Measurements from ENCODE around the gene PITX3. TPM values are rescaled to one million over a fixed set of nuclear protein-coding genes. Genes with fewer than 3 reads are reported as not detected.
"Not testable (repeated sequence)": the region's sequence is repeated elsewhere in the genome, so short reads cannot be mapped to it uniquely, and the experiment has no call there.

PITX3 gene
- total RNA-seq, 1 donor from 2014 or later: not detected

DNA sequence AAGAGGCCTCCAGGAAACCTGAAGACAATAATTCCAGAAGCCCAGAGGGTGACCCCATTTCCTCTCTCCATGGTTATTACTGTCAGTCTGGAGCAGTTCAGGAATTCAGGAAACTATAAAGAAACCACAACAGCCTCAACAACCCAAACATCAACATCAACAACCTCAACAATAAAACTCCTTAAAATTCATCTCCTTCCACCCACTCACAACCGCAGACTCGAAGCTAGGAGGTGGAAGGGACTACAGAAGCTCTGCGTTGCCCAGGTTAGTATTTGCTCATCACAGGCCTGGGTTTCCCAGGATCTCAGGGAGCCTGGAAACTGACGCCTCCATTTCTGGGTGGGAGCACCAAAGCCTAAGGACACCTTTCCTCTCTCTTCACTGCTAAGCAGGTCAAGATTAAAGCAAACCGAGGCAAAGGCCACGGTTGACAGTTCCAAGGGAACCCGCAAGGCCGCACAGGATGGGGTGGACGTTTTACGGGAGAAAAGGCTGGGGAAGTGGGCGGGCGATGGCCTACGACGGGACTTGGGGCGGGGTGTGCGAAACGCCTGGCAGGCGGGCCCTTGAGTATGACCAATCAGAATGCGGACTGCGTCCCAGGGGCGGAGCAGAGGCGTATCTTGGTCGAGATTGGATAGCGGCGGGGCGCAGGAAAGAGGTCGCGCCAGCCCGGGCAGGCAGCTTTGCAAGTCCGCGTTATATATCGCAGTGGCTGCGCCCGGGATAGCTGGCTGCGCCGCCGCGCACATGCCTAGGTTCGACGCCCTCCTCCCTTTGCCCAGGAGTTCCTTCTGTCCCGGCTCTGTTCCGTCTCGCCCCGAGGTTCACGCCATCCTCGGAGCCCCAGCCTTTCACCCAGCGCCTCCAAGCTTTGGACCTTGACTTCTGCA is 15.4 kb downstream of the PITX3 start, which contains the start of gene ELOVL3:
ELOVL3 (plus strand) TSS at position 654 of the 896 bp plus-strand sequence. CDS start 250 bp downstream, outside the sequence.
- peaks cover 29% of the 10 kb centered on the region for H3K27me3 Mint-ChIP-seq (ENCODE audit: unreplicated experiment)

DNA sequence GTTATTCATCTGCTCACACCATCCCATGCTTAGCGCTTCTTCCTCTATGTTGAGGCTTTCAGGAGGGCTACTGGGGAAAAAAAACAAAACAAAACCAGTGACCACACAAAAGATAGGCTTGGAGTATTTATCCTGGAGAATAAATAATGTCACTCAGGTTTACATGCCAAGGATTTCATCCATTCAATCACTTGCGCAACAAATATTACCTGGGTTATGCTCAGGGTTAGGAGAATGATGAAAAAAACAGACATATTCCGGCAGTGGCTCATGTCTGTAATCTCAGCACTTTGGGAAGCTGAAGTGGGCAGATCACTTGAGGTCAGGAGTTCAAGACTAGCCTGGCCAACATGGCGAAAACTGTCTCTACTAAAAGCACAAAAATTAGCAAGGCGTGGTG is 18.5 kb downstream of the PITX3 start:
- TF ChIP-seq, protein P1, sequence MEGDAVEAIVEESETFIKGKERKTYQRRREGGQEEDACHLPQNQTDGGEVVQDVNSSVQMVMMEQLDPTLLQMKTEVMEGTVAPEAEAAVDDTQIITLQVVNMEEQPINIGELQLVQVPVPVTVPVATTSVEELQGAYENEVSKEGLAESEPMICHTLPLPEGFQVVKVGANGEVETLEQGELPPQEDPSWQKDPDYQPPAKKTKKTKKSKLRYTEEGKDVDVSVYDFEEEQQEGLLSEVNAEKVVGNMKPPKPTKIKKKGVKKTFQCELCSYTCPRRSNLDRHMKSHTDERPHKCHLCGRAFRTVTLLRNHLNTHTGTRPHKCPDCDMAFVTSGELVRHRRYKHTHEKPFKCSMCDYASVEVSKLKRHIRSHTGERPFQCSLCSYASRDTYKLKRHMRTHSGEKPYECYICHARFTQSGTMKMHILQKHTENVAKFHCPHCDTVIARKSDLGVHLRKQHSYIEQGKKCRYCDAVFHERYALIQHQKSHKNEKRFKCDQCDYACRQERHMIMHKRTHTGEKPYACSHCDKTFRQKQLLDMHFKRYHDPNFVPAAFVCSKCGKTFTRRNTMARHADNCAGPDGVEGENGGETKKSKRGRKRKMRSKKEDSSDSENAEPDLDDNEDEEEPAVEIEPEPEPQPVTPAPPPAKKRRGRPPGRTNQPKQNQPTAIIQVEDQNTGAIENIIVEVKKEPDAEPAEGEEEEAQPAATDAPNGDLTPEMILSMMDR (IDR thresholded peaks at IDR 0.05; ENCODE audit: unreplicated experiment): no peak
- H3K27me3 Mint-ChIP-seq (ENCODE audit: unreplicated experiment): peaks cover 19% of the 10 kb centered on the region
- H3K36me3 Mint-ChIP-seq (ENCODE audit: low read depth, unreplicated experiment): peaks cover 5% of the 10 kb centered on the region
- peaks cover 10% of the 10 kb centered on the region for H3K4me1 Mint-ChIP-seq (ENCODE audit: unreplicated experiment)
- no peak overlapping the region for H3K4me3 Mint-ChIP-seq (ENCODE audit: unreplicated experiment)
- DNase-seq (ENCODE audit: low spot score): no peak
- H3K27ac Mint-ChIP-seq (ENCODE audit: unreplicated experiment): no peak overlapping the region
- no peaks in the 10 kb centered on the region for H3K9me3 Mint-ChIP-seq (ENCODE audit: unreplicated experiment)

More for the DNA sequence above, 15.4 kb downstream of the PITX3 start, which contains the start of gene ELOVL3:
- peaks cover 10% of the 10 kb centered on the region for H3K4me1 Mint-ChIP-seq (ENCODE audit: unreplicated experiment)
- peaks cover 12% of the 10 kb centered on the region for H3K36me3 Mint-ChIP-seq (ENCODE audit: low read depth, unreplicated experiment)
- H3K27ac Mint-ChIP-seq (ENCODE audit: unreplicated experiment): peak within 1 kb of the TSS; percentile 90
- DNase-seq (ENCODE audit: low spot score): peak; percentile 87
- H3K9me3 Mint-ChIP-seq (ENCODE audit: unreplicated experiment): no peaks in the 10 kb centered on the region
- TF ChIP-seq, protein P1 (IDR thresholded peaks at IDR 0.05; ENCODE audit: unreplicated experiment): no peak
- H3K4me3 Mint-ChIP-seq (ENCODE audit: unreplicated experiment): peak within 1 kb of the TSS; percentile 71

DNA sequence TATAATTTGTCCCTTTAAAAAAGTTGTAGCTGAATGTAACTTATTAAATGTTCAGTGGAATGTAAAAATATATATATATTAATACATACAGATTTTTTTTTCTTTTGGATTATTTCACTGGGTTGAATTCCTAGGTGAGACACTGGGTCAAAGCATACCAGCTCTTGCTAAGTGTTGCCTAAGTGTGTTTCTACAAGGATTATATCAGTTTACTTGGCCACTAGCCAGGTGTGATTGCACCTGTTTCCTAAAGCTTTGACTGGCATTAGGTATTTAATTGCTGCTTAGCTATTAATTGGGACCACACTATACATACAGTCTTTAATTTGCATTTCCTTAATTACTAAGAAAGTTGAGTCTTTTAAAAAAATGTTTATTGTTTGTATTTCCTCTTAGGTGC is 20.7 kb downstream of the PITX3 start:
- H3K27me3 Mint-ChIP-seq (ENCODE audit: unreplicated experiment): peaks cover 7% of the 10 kb centered on the region

DNA sequence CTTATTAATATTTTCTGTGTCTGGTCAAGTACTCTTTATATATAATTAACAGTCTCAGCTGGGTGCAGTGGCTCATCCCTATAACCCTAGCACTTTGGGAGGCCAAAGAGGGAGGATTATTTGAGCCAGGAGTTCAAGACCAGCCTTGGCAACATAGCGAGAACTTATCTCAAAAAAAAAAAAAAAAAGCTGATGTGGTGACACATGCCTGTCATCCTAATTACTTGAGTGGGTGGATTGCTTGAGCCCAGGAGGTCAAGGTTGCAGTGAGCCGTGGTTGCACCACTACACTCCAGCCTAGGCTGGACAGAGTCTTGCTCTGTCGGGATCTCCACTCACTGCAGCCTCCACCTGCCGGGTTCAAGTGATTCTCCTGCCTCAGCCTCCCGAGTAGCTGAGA is 21.9 kb downstream of the PITX3 start:
- TF ChIP-seq, protein P1 (IDR thresholded peaks at IDR 0.05; ENCODE audit: unreplicated experiment): no peak
- peaks cover 3% of the 10 kb centered on the region for H3K36me3 Mint-ChIP-seq (ENCODE audit: low read depth, unreplicated experiment)
- no peak overlapping the region for H3K27ac Mint-ChIP-seq (ENCODE audit: unreplicated experiment)
- no peaks in the 10 kb centered on the region for H3K4me1 Mint-ChIP-seq (ENCODE audit: unreplicated experiment)
- peaks cover 5% of the 10 kb centered on the region for H3K27me3 Mint-ChIP-seq (ENCODE audit: unreplicated experiment)
- DNase-seq (ENCODE audit: low spot score): no peak
- no peaks in the 10 kb centered on the region for H3K9me3 Mint-ChIP-seq (ENCODE audit: unreplicated experiment)
- no peak overlapping the region for H3K4me3 Mint-ChIP-seq (ENCODE audit: unreplicated experiment)

More for the DNA sequence above, 20.7 kb downstream of the PITX3 start:
- DNase-seq (ENCODE audit: low spot score): no peak
- Mint-ChIP-seq H3K9me3 (ENCODE audit: unreplicated experiment) (no peaks in the 10 kb centered on the region), H3K27ac (ENCODE audit: unreplicated experiment) (no peak overlapping the region), H3K4me3 (ENCODE audit: unreplicated experiment) (no peak overlapping the region), H3K4me1 (ENCODE audit: unreplicated experiment) (peaks cover 6% of the 10 kb centered on the region), H3K36me3 (ENCODE audit: low read depth, unreplicated experiment) (peaks cover 3% of the 10 kb centered on the region)
- TF ChIP-seq, protein P1 (IDR thresholded peaks at IDR 0.05; ENCODE audit: unreplicated experiment): no peak

DNA sequence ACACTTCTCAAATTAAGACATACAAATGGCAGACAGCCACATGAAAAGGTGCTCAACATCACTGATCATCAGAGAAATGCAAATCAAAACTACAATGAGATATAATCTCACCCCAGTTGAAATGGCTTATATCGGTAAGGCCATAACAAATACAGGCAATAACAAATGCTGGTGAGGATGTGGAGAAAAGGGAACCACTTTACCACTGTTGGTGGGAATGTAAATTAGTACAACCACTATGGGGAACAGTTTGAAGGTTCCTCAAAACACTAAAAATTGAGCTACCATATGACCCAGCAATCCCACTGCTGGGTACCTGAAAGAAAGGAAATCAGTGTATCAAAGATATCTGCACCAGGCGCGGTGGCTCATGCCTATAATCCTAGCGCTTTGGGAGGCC is 27.7 kb downstream of the PITX3 start:
- H3K4me1 Mint-ChIP-seq (ENCODE audit: unreplicated experiment); DNase-seq (ENCODE audit: low spot score); H3K27ac Mint-ChIP-seq (ENCODE audit: unreplicated experiment); H3K27me3 Mint-ChIP-seq (ENCODE audit: unreplicated experiment); H3K9me3 Mint-ChIP-seq (ENCODE audit: unreplicated experiment); H3K4me3 Mint-ChIP-seq (ENCODE audit: unreplicated experiment); H3K36me3 Mint-ChIP-seq (ENCODE audit: low read depth, unreplicated experiment): not testable (repeated sequence)

All from endothelial cell (in vitro differentiated cells).